Liver (tissue), 9 donors: Measurements from ENCODE around the gene KLK2. TPM values are rescaled to one million over a fixed set of nuclear protein-coding genes. Genes with fewer than 3 reads are reported as not detected.

Source experiments
- DNase-seq: peaks from one replicate; pipeline ENCODE4 v3.0.0-alpha.2; 2017; ENCODE audit warnings: low spot score
- H3K27ac ChIP-seq, 2 donors: one replicate each; pipeline ENCODE4 v1.7.0; 2013; ENCODE audit warnings: inconsistent platforms in 2 of 2, low read length in 2 of 2, control low read depth in 1 of 2, low read depth in 1 of 2, mild to moderate bottlenecking in 1 of 2
- H3K27me3 ChIP-seq, 4 donors: one replicate each; pipeline versions ENCODE4 v1.6.1 to v1.7.0; 2013; ENCODE audit warnings: low read length in 3 of 4, inconsistent platforms in 1 of 4, mild to moderate bottlenecking in 1 of 4, moderate library complexity in 1 of 4; ENCODE audit not compliant: control insufficient read depth in 4 of 4, insufficient read depth in 4 of 4
- H3K36me3 ChIP-seq, 4 donors: one replicate each; pipeline versions ENCODE4 v1.6.1 to v1.7.0; 2013; ENCODE audit warnings: low read length in 3 of 4, mild to moderate bottlenecking in 3 of 4, low read depth in 1 of 4, moderate library complexity in 1 of 4; ENCODE audit not compliant: control insufficient read depth in 4 of 4, insufficient read depth in 3 of 4
- H3K4me1 ChIP-seq, 4 donors: one replicate each; pipeline versions ENCODE4 v1.6.1 to v1.7.0; 2013; ENCODE audit warnings: low read length in 3 of 4, mild to moderate bottlenecking in 3 of 4, moderate library complexity in 1 of 4; ENCODE audit not compliant: control insufficient read depth in 4 of 4, insufficient read depth in 4 of 4
- H3K4me3 ChIP-seq, 3 donors: one replicate each; pipeline versions ENCODE4 v1.6.1 to v1.7.0; 2013; ENCODE audit warnings: low read length in 3 of 3, control low read depth in 1 of 3, low read depth in 1 of 3, mild to moderate bottlenecking in 1 of 3
- H3K9ac ChIP-seq, 2 donors: one replicate each; pipeline ENCODE4 v1.7.0; 2013; ENCODE audit warnings: low read length in 2 of 2, mild to moderate bottlenecking in 2 of 2, moderate library complexity in 2 of 2, control low read depth in 1 of 2, low read depth in 1 of 2
- H3K9me3 ChIP-seq, 4 donors: one replicate each; pipeline versions ENCODE4 v1.6.1 to v1.7.0; 2013; ENCODE audit warnings: low read length in 3 of 4; ENCODE audit not compliant: control insufficient read depth in 4 of 4
- CTCF ChIP-seq: fragments of 150-350 bp; IDR thresholded peaks from 2 replicates; pipeline ENCODE4 v1.5.1; 2017; ENCODE audit warnings: improper control_type of control experiment, low read depth, low read length; ENCODE audit not compliant: missing input control
- EGR1 ChIP-seq, 2 donors: IDR thresholded peaks; 2 replicates each; pipeline ENCODE4 v1.6.1; 2016 to 2018; ENCODE audit warnings: antibody characterized with exemption in 2 of 2, low read depth in 2 of 2
- FOXA1 ChIP-seq: IDR thresholded peaks from 2 replicates; pipeline ENCODE4 v1.6.1; 2016; ENCODE audit warnings: antibody characterized with exemption
- FOXA2 ChIP-seq: IDR thresholded peaks from 2 replicates; pipeline ENCODE4 v1.6.1; 2016; ENCODE audit warnings: antibody characterized with exemption
- GABPA ChIP-seq, 2 donors: IDR thresholded peaks in 1 of 2; conservative IDR thresholded peaks in 1 of 2; 2 replicates each; pipeline ENCODE4 v1.6.1; 2016; ENCODE audit warnings: antibody characterized with exemption in 2 of 2, mild to moderate bottlenecking in 1 of 2, moderate library complexity in 1 of 2
- HNF4A ChIP-seq, 2 donors: conservative IDR thresholded peaks; 2 replicates each; pipeline ENCODE4 v1.6.1; 2016; ENCODE audit warnings: antibody characterized with exemption in 2 of 2, mild to moderate bottlenecking in 2 of 2
- HNF4G ChIP-seq: IDR thresholded peaks from 2 replicates; pipeline ENCODE4 v1.6.1; 2016; ENCODE audit warnings: antibody characterized with exemption
- JUND ChIP-seq, 2 donors: IDR thresholded peaks; 2 replicates each; pipeline ENCODE4 v1.6.1; 2016; ENCODE audit warnings: antibody characterized with exemption in 2 of 2
- MAX ChIP-seq: IDR thresholded peaks from 2 replicates; pipeline ENCODE4 v1.6.1; 2016; ENCODE audit warnings: antibody characterized with exemption
- NR2F2 ChIP-seq: IDR thresholded peaks from 2 replicates; pipeline ENCODE4 v1.6.1; 2016; ENCODE audit warnings: antibody characterized with exemption
- RAD21 ChIP-seq, 2 donors: IDR thresholded peaks; 2 replicates each; pipeline ENCODE4 v1.6.1; 2016; ENCODE audit warnings: antibody characterized with exemption in 2 of 2, mild to moderate bottlenecking in 2 of 2
- REST ChIP-seq: IDR thresholded peaks from 2 replicates; pipeline ENCODE4 v1.6.1; 2016; ENCODE audit warnings: antibody characterized with exemption, mild to moderate bottlenecking
- RXRA ChIP-seq, 2 donors: IDR thresholded peaks; 2 replicates each; pipeline ENCODE4 v1.6.1; 2017 to 2018; ENCODE audit warnings: antibody characterized with exemption in 2 of 2, mild to moderate bottlenecking in 1 of 2
- SP1 ChIP-seq: IDR thresholded peaks from 2 replicates; pipeline ENCODE4 v1.6.1; 2018; ENCODE audit warnings: antibody characterized with exemption, mild to moderate bottlenecking
- TAF1 ChIP-seq: conservative IDR thresholded peaks from 2 replicates; pipeline ENCODE4 v1.6.1; 2016; ENCODE audit warnings: antibody characterized with exemption, mild to moderate bottlenecking
- YY1 ChIP-seq: IDR thresholded peaks from 2 replicates; pipeline ENCODE4 v1.6.1; 2016; ENCODE audit warnings: antibody characterized with exemption, mild to moderate bottlenecking
- ZBTB33 ChIP-seq: IDR thresholded peaks from 2 replicates; pipeline ENCODE4 v1.6.1; 2016; ENCODE audit warnings: antibody characterized with exemption
- WGBS: extraction: QIAGEN DNeasy Blood & Tissue Kit; methylation state at CpG from one replicate; pipeline ENCODE4 v1.1.7; 2013; 5-methylcytosine and 5-hydroxymethylcytosine counted together
- polyA plus RNA-seq, 2 donors: library from polyadenylated mRNA; stranded (reverse) in 1 of 2; unstranded in 1 of 2; fragments of 200-250 nt in 1 of 2; fragments of >200 nt in 1 of 2; fragmentation: Nextera tagmentation in 1 of 2; extraction: Ambion mirVana in 1 of 2; gene quantifications; one replicate each; pipeline versions ENCODE4 v1.2.1 to v1.2.3, GENCODE V29; 2013 to 2015
- total RNA-seq, 2 donors: library from RNA; depleted of rRNA; stranded (reverse); fragments of >200 nt; gene quantifications; one replicate each; pipeline ENCODE4 v1.2.3, GENCODE V29; 2014
- TF ChIP-seq, protein P1 (sequence below): IDR thresholded peaks from 2 replicates; pipeline ENCODE4 v1.6.1; 2016; ENCODE audit warnings: antibody characterized with exemption
- donor health status: healthy.
- donor health status: healthy.
- donor health status: healthy.
- donor health status: healthy.
- donor health status: healthy.

KLK2 gene
- total and polyA plus RNA-seq, 4 donors = not detected

DNA sequence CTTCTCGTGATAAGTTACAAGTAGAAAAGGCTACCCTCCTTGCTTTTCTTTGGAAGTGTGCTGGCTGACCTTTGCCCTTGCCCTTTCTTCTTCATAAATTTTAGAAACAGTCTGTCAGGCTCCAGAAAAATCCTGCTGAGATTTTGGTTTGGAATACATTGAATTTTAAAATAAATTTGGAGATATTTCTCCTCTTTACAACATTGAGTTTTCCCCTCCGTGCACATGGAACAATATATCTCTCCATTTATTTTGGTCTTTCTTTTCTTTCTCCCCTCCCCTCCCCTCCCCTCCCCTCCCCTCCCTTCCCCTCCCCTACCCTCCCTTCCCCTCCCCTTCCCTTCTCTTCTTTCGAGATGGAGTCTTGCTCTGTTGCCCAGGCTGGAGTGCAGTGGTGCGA, 29.4 kb downstream of the KLK2 start:
- WGBS = 68% methylated on average over 3 of the region's 4 CpGs
- H3K27me3 ChIP-seq = peaks cover 0 to 1% (median 0%) of the 10 kb centered on the region in 4 donors
- TF ChIP-seq HNF4A (conservative IDR thresholded peaks at IDR 0.05) (no peak), FOXA1 (no peak), FOXA2 (no peak), JUND (IDR thresholded peaks at IDR 0.05) (no peak), TAF1 (no peak), REST (no peak), RAD21 (IDR thresholded peaks at IDR 0.05) (no peak), ZBTB33 (no peak), HNF4G (no peak), NR2F2 (no peak), RXRA (IDR thresholded peaks at IDR 0.05) (no peak), MAX (no peak), GABPA (IDR thresholded peaks at IDR 0.05 in 1 of 2, conservative IDR thresholded peaks at IDR 0.05 in 1 of 2) (no peak), YY1 (no peak), EGR1 (IDR thresholded peaks at IDR 0.05; ENCODE audit: low read depth in 2 of 2) (no peak), SP1 (no peak), CTCF (no peak)
- TF ChIP-seq, protein P1, sequence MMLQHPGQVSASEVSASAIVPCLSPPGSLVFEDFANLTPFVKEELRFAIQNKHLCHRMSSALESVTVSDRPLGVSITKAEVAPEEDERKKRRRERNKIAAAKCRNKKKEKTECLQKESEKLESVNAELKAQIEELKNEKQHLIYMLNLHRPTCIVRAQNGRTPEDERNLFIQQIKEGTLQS = no peak

More for the DNA sequence above, 29.4 kb downstream of the KLK2 start:
- no peaks in the 10 kb centered on the region for H3K9me3 ChIP-seq
- no peaks in the 10 kb centered on the region for H3K4me1 ChIP-seq
- no peaks in the 10 kb centered on the region for H3K36me3 ChIP-seq
- no peak overlapping the region for H3K9ac ChIP-seq
- H3K27ac ChIP-seq = no peak overlapping the region
- DNase-seq = no peak
- no peak overlapping the region for H3K4me3 ChIP-seq
